ENCODE measurements around the gene USP31. TPM values are rescaled to one million over a fixed set of nuclear protein-coding genes. Genes with fewer than 3 reads are reported as not detected.

USP31 gene
- total RNA-seq, 1 experiment from 2014 or later: 17.4 TPM

GRCh38 chr16:23026784-23027362, 122.4 kb downstream of the USP31 start (continued):
- peak; percentile 86 for TF ChIP-seq TEAD4 (CRISPR knock-in tag; IDR thresholded peaks at IDR 0.05)
- TF ChIP-seq KAT7 (CRISPR knock-in tag; IDR thresholded peaks at IDR 0.05; ENCODE audit: borderline replicate concordance): no peak
- TF ChIP-seq CREB1 (CRISPR knock-in tag; IDR thresholded peaks at IDR 0.05): no peak
- TF ChIP-seq E2F4 (CRISPR knock-in tag; IDR thresholded peaks at IDR 0.05; ENCODE audit: borderline replicate concordance, low read depth): peak; percentile 57; the same call in 1 of the 2 replicates
- TF ChIP-seq SMAD3 (CRISPR knock-in tag; IDR thresholded peaks at IDR 0.05; ENCODE audit: borderline replicate concordance): 0 out of 2 replicates have a peak, but pooled peaks have one; percentile 51

- no peak overlapping the region for H3K4me3 Mint-ChIP-seq
- no peak overlapping the region for H3K27ac Mint-ChIP-seq
- CTCF ChIA-PET: interaction anchor here (0.6 to 1.1 kb wide), 3 partner anchors 126 to 1472 kb away, joined by 3 to 6 read pairs (median 5); no protein-coding TSS in a partner anchor
- H3K36me3 Mint-ChIP-seq: no peaks in the 10 kb centered on the region
- ATAC-seq (no peak), DNase-seq (ENCODE audit: low spot score) (no peak)
- TF ChIP-seq ZNF512 (CRISPR knock-in tag; IDR thresholded peaks at IDR 0.05; ENCODE audit: borderline replicate concordance) (no peak), MXD4 (CRISPR knock-in tag; IDR thresholded peaks at IDR 0.05; ENCODE audit: borderline replicate concordance) (no peak), ZNF219 (CRISPR knock-in tag; IDR thresholded peaks at IDR 0.05; ENCODE audit: borderline replicate concordance) (no peak), USF1 (CRISPR knock-in tag; IDR thresholded peaks at IDR 0.05) (no peak), EMX1 (CRISPR knock-in tag; IDR thresholded peaks at IDR 0.05) (no peak), ZNF317 (CRISPR knock-in tag; IDR thresholded peaks at IDR 0.05; ENCODE audit: borderline replicate concordance, low read depth) (no peak)
- peaks cover 6% of the 10 kb centered on the region for H3K9me3 Mint-ChIP-seq
- no peaks in the 10 kb centered on the region for H3K27me3 Mint-ChIP-seq (ENCODE audit: low read depth)
- POLR2A ChIA-PET: interaction anchor here (0.6 kb wide), 1 partner anchor 519 kb away, joined by 3 read pairs; no protein-coding TSS in a partner anchor
- H3K4me1 Mint-ChIP-seq: peaks cover 6% of the 10 kb centered on the region; the same call in 1 of the 2 replicates
These were observed 123.5 kb downstream of the USP31 start for GRCh38 chr16:23025692-23026307.

- ChIA-PET POLR2A (no interaction called here), CTCF (no interaction called here)
- Mint-ChIP-seq H3K27me3 (ENCODE audit: low read depth) (no peaks in the 10 kb centered on the region), H3K4me3 (no peak overlapping the region), H3K4me1 (no peaks in the 10 kb centered on the region), H3K36me3 (no peaks in the 10 kb centered on the region), H3K9me3 (peaks cover 11% of the 10 kb centered on the region), H3K27ac (no peak overlapping the region)
- ATAC-seq: no peak
- no peak for DNase-seq (ENCODE audit: low spot score)
- TF ChIP-seq ATF2 (CRISPR knock-in tag; IDR thresholded peaks at IDR 0.05; ENCODE audit: borderline replicate concordance, low read depth): no peak
- no peak for TF ChIP-seq CDX4 (CRISPR knock-in tag; IDR thresholded peaks at IDR 0.05; ENCODE audit: borderline replicate concordance)
- no peak for TF ChIP-seq ZNF532 (CRISPR knock-in tag; IDR thresholded peaks at IDR 0.05; ENCODE audit: borderline replicate concordance)
- TF ChIP-seq FOXJ3 (CRISPR knock-in tag; IDR thresholded peaks at IDR 0.05; ENCODE audit: borderline replicate concordance): no peak
- no peak for TF ChIP-seq ZMAT4 (CRISPR knock-in tag; IDR thresholded peaks at IDR 0.05)
- TF ChIP-seq TCF7 (CRISPR knock-in tag; IDR thresholded peaks at IDR 0.05; ENCODE audit: low read depth): no peak
- TF ChIP-seq IRF2 (CRISPR knock-in tag; IDR thresholded peaks at IDR 0.05; ENCODE audit: borderline replicate concordance, low read depth): no peak
These were observed 125.2 kb downstream of the USP31 start for GRCh38 chr16:23024044-23024443.

Measured in WTC11 (cell line).